Psoas muscle (tissue), 8 donors: ENCODE results near the gene MARCKSL1. TPM values are rescaled to one million over a fixed set of nuclear protein-coding genes. Genes with fewer than 3 reads are reported as not detected.

Experiments
- ATAC-seq, 4 donors: fragments of 200-7000 bp; cut with Tn5 transposase; one replicate each; pipeline ENCODE4 v1.9.1; 2020; ENCODE audit warnings: moderate library complexity in 3 of 4, mild to moderate bottlenecking in 2 of 4
- DNase-seq, 2 donors: peaks; one replicate each; pipeline ENCODE4 v3.0.0-alpha.2; 2020
- H3K27ac ChIP-seq: fragments of 200-600 bp; one replicate; pipeline ENCODE4 v1.8.0; 2022
- H3K27me3 ChIP-seq, 3 donors: fragments of 200-600 bp in 1 of 3; one replicate each; pipeline versions ENCODE4 v1.6.1 to v1.8.0; 2013 to 2022; ENCODE audit warnings: low read length in 2 of 3, mild to moderate bottlenecking in 2 of 3, moderate library complexity in 1 of 3; ENCODE audit not compliant: insufficient read depth in 3 of 3
- H3K36me3 ChIP-seq, 2 donors: fragments of 200-600 bp in 1 of 2; one replicate each; pipeline versions ENCODE4 v1.6.1 to v1.8.0; 2013 to 2022; ENCODE audit warnings: low read depth in 1 of 2, mild to moderate bottlenecking in 1 of 2, moderate library complexity in 1 of 2; ENCODE audit not compliant: insufficient read depth in 1 of 2
- H3K4me1 ChIP-seq: fragments of 200-600 bp; one replicate; pipeline ENCODE4 v1.8.0; 2022
- H3K4me3 ChIP-seq: fragments of 200-600 bp; one replicate; pipeline ENCODE4 v1.8.0; 2022; ENCODE audit warnings: mild to moderate bottlenecking
- H3K9me3 ChIP-seq: fragments of 200-600 bp; one replicate; pipeline ENCODE4 v1.8.0; 2022
- WGBS, 3 donors: extraction: QIAGEN DNeasy Blood & Tissue Kit; methylation state at CpG; one replicate each; pipeline versions ENCODE4 v1.1.6 to v1.1.7; 2013; 5-methylcytosine and 5-hydroxymethylcytosine counted together
- intact Hi-C, 2 donors: fragments of 100-400 bp; cut with DNase I; formaldehyde crosslinking; loops; one replicate each; pipeline versions ENCODE4 v1.11.0 to v1.14.2; 2022
- polyA plus RNA-seq, 3 donors: library from polyadenylated mRNA; stranded (reverse); fragments of 200-250 nt; gene quantifications; one replicate each; pipeline ENCODE4 v1.2.3, GENCODE V29; 2013
- total RNA-seq, 4 donors: library from RNA; stranded (reverse); fragmentation: NEBNext Ultra II Directional in 2 of 4; extraction: Animal tissue kit (Norgen Biotek cat#: 25700) in 2 of 4; gene quantifications; one replicate each; pipeline versions ENCODE4 v1.2.1 to v1.2.4, GENCODE V29; 2021 to 2023
- TF ChIP-seq, protein P1 (sequence below): fragments of 200-600 bp; IDR thresholded peaks from one replicate; pipeline ENCODE4 v1.8.0; 2022; ENCODE audit warnings: antibody characterized with exemption
- donor health status: healthy with polysubstance abuse.
- donor health status: DM: no; HTN: no; CAD: no; lungs with moderate emphysema.
- donor health status: Bipolar disorder and iron deficiency.
- donor health status: healthy.
- donor health status: DM: yes; HTN: yes; CAD: no.
- donor health status: DM: no; HTN: no; CAD: no.
- donor health status: DM: no; HTN: no; CAD: no.
- donor health status: DM: yes; HTN: yes; CAD: no.

The MARCKSL1 gene
- total and polyA plus RNA-seq, 7 donors, result 5.6 to 12.9 (median 9.4) TPM

DNA sequence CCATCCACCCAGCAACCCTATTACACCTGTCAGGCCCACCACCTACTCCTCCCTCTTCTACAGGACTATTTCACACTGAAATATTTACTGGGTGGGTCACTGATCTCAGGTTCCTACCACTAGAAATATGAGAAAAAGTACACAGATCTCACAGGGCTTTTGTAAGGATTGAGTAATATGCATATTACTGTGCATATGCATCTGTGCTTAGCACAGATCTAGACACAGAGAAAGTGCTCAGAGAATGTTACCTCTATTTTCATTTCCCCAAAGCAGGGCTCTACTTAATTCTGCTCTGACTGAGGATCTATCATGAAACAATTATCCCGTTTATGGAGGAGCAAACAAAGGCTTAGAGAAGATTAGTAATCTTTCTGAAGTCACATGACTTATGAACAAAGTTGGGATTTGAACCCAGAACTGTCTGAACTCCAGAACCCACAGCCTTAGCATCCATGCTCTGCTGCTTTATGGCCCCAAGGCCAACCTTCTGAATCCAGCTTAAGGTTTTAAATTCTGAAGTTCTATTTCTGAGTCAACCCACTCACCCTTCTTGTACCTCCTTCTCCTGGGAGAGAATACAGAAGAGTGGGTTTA lies 38.1 kb upstream of the MARCKSL1 start:
- 66 to 83% (median 74%) methylated on average over 1 of the region's 1 CpG for WGBS, 3 donors
- intact Hi-C loops, result no loop called here
- TF ChIP-seq, protein P1, sequence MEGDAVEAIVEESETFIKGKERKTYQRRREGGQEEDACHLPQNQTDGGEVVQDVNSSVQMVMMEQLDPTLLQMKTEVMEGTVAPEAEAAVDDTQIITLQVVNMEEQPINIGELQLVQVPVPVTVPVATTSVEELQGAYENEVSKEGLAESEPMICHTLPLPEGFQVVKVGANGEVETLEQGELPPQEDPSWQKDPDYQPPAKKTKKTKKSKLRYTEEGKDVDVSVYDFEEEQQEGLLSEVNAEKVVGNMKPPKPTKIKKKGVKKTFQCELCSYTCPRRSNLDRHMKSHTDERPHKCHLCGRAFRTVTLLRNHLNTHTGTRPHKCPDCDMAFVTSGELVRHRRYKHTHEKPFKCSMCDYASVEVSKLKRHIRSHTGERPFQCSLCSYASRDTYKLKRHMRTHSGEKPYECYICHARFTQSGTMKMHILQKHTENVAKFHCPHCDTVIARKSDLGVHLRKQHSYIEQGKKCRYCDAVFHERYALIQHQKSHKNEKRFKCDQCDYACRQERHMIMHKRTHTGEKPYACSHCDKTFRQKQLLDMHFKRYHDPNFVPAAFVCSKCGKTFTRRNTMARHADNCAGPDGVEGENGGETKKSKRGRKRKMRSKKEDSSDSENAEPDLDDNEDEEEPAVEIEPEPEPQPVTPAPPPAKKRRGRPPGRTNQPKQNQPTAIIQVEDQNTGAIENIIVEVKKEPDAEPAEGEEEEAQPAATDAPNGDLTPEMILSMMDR, result no peak
- DNase-seq, result no peak
- H3K27me3 ChIP-seq, result no peaks in the 10 kb centered on the region
- peaks cover 21 to 97% of the 10 kb centered on the region in 2 donors for H3K36me3 ChIP-seq
- no peaks in the 10 kb centered on the region for H3K9me3 ChIP-seq
- ATAC-seq, result no peak
- no peak overlapping the region for H3K27ac ChIP-seq
- H3K4me3 ChIP-seq, result no peak overlapping the region
- H3K4me1 ChIP-seq, result no peaks in the 10 kb centered on the region

DNA sequence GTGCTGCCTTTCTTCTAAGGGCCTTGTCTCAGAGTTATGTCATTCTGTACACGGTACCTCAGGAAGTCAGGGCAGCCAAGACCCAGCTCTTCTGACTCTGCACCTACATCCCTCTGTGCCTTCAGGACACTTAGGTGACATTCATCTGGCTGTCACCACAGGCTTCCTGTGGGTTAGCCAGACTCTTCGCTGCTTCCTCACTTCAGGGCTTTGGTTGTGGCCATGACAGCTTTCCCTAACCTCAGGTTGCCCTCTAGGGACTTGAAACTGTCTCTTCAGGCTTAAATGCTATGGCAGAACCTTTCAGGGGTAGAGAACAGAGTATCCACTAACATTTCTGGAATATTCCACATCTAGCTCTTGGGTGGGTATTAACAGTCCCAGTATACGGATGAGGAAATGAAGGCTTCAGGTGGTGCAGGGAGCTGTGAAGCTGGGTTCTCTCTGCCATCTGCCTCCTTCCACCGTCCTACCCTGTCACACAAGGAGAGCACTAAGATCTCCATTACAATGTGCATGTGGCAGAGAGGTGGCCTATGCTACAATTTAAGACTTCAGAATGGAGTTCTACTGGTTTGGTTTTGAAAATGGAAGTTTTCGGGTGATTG lies 36.2 kb upstream of the MARCKSL1 start:
- intact Hi-C loops, result no loop called here
- Histone ChIP-seq H3K4me1 (no peaks in the 10 kb centered on the region), H3K27ac (no peak overlapping the region), H3K4me3 (no peak overlapping the region), H3K27me3 (no peaks in the 10 kb centered on the region), H3K36me3 (peaks cover 14 to 97% of the 10 kb centered on the region in 2 donors), H3K9me3 (no peaks in the 10 kb centered on the region)
- no peak for DNase-seq
- no peak for ATAC-seq
- TF ChIP-seq, protein P1, result no peak
- WGBS, 3 donors, result 82 to 84% (median 83%) methylated on average over 5 of the region's 5 CpGs

GRCh38 chr1:32367912-32368635 lies 32.0 kb upstream of the MARCKSL1 start:
- 92 to 93% (median 93%) methylated on average over 7 of the region's 7 CpGs for WGBS, 3 donors
- Histone ChIP-seq H3K27me3 (no peaks in the 10 kb centered on the region), H3K27ac (no peak overlapping the region), H3K4me1 (no peaks in the 10 kb centered on the region), H3K4me3 (no peak overlapping the region), H3K36me3 (peaks cover 8 to 91% of the 10 kb centered on the region in 2 donors), H3K9me3 (no peaks in the 10 kb centered on the region)
- TF ChIP-seq, protein P1, result no peak
- ATAC-seq (no peak), DNase-seq (no peak)
- intact Hi-C loops, result no loop called here

- no peak overlapping the region for H3K4me3 ChIP-seq
- no peaks in the 10 kb centered on the region for H3K4me1 ChIP-seq
- H3K9me3 ChIP-seq, result no peaks in the 10 kb centered on the region
- H3K36me3 ChIP-seq, result peaks cover 8 to 70% of the 10 kb centered on the region in 2 donors
- intact Hi-C loops, result no loop called here
- no peak for ATAC-seq
- DNase-seq, result no peak
- no peak overlapping the region for H3K27ac ChIP-seq
- WGBS, 3 donors, result 87% methylated on average over 6 of the region's 6 CpGs
- TF ChIP-seq, protein P1, result no peak
- no peaks in the 10 kb centered on the region for H3K27me3 ChIP-seq
These were observed 29.4 kb upstream of the MARCKSL1 start for GRCh38 chr1:32365445-32365844.
